Inflammatory macrophage treated with lipopolysaccharide for 1 hour (primary cell): Measurements from ENCODE around the gene TAF11.
"Not testable (repeated sequence)": the region's sequence is repeated elsewhere in the genome, so short reads cannot be mapped to it uniquely, and the experiment has no call there.

Experiments
- DNase-seq, 2 donors: peaks; one replicate each; pipeline ENCODE4 v3.0.0-alpha.2; 2020 to 2022

Gene TAF11

DNA sequence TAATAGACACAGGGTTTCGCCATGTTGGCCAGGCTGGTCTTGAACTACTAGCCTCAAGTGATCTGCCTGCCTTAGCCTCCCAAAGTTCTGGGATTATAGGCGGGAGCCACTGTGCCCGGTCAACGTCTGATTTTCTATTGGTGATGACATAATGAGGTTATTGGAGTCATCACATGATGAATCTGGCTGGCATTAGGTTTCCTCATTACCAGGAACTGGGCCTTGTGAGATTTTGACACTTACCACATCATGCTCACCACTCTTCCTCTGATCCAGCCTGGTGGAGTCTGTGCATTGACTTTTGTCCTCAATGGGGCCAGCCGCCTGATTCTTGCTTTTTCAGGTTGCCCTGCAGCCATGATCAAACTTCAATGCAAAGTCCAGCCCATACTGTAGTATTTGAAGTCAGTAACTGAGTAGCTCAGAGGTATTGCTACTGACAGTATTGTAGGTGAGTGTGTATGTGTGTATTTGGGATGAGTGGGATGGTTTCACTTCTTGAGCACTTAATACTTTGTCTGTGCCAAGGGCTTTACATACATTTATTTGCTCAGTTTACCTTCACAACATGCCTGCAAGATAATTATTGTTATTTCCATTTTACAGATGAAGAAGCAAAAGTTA lies 17.3 kb upstream of the TAF11 start:
- DNase-seq: peak; percentile 65 to 76

DNA sequence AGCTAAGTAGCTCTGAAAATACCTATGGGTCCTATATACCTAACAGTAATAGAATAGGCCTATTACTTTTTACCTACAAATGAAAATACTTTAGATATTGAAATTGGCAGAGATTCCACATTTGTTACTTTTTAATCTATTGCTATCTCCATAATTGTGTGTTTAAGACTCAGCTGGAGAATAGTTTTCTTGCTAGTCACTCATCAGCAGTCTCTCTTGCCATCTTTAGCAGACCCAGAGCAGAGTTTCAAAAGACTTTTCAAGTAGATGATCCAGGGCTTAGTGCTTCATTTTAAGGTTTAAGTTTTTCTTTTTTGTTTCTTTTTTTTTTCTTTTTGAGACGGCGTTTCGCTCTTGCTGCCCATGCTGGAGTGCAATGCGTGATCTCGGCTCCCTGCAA lies 14.1 kb upstream of the TAF11 start:
- no peak for DNase-seq

DNA sequence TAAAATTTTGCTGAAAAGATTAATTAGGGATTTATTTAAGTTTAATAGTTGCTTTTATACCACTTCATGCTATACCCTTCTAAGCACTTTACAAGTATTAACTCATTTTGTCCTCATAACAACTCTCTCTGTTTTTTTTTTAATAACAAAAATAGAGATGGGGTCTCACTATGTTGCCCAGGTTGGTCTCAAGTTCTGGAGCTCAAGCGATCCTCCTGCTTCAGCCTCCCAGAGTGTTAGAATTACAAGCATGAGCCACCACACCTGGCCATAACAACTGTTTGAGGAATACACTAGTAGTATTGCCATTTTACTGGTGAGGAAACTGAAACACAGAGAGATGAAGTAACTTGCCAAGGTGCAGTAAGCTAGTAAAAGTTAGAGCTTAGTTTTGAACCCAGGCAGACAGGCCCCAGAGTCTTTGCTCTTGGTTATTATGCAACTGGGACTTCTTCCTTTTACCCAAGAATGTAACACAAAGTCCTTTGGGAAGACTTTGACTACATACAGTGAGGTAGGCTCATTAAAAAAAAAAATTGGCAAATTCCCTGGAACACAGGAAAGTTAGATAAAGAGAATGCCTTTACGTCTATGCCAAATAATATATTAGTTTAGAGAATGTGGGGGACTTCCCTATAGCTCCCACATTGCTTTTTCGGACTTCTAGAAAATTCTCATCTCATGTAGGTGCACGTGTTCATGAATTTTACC lies 12.6 kb upstream of the TAF11 start:
- no peak for DNase-seq

DNA sequence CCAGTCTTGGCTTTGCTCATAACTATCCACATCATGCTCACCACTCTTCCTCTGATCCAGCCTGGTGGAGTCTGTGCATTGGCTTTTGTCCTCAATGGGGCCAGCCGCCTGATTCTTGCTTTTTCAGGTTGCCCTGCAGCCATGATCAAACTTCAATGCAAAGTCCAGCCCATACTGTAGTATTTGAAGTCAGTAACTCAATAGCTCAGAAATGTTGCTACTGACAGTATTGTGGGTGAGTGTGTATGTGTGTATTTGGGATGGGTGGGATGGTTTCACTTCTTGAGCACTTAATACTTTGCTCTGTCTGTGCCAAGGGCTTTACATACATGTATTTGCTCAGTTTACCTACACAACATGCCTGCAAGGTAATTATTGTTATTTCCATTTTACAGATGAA lies 11.9 kb upstream of the TAF11 start:
- DNase-seq: not testable (repeated sequence)

DNA sequence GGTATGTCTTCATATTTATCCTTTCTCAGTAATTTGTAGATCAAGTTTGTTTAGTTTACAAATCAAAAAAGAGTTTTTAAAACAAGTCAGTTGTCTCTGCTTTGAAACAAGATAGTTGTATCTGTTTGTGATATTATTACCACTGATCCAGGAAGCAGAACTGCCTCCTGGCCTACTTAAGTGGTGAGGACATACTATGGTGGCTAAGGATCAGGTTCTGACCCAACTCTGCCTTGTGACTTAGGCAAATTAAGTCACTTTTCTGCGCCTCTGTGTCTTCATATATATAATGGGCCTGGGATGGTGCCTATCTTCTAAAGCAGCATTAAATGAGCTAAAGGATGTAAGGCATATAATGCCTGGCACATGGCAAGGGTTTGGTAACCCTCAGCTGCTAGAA lies 9.9 kb upstream of the TAF11 start:
- DNase-seq: peak; percentile 16 to 48

DNA sequence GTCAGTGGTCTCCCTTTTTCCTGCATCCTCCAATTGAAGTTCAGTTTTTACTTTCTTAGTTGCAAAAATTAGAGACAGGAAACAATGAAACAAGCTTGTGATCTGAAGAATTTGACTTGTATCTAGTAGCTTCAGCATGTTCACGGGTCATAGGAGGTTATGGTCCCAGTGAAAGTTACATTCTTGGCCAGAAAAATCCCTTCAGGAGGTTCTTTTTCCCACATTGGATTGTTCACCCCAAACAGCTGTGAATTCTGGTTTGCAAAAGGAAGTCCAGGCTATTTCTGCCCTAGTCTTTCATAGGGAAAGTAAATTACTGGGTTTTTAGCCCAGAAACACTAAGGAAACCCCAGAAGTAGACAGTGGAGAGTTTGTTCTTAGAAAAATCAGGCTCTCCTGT lies 9.3 kb upstream of the TAF11 start:
- DNase-seq: no peak

DNA sequence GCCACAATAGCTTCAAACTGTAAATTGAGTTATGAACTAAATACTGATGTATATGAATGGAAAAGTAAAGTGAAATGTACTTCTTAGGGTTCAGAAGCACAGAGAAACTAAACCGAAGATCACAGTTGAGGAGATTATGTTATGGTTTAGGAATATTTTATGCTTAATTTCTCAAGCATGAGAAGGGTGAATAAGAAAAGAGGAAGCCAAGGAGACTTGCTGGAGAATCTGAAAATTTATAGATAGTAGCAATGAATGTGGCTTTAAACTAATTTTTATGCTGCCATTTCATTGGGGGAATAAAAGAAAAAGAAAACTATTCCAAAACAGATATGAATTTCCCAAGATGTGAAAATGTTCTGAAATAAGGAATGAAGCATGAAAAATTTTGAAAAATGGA lies 6.9 kb upstream of the TAF11 start:
- no peak for DNase-seq

DNA sequence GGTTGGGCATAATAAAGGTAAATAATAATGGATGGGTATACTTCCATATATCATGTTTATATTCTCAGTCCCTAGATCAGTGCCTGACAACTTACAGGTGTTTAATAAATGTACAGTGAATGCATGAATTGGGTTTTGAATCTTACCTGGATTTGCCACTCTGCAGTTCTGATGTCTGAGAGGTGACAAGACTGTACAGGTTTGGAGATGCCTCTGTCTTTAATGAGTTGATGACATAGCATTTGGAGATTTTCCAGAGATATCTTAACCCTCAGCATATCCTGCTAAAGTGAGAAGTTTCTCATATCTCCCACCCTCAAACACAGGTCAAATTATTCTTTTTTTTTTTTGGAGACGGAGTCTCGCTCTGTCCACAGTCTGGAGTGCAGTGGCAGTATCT lies 3.5 kb upstream of the TAF11 start:
- no peak for DNase-seq

DNA sequence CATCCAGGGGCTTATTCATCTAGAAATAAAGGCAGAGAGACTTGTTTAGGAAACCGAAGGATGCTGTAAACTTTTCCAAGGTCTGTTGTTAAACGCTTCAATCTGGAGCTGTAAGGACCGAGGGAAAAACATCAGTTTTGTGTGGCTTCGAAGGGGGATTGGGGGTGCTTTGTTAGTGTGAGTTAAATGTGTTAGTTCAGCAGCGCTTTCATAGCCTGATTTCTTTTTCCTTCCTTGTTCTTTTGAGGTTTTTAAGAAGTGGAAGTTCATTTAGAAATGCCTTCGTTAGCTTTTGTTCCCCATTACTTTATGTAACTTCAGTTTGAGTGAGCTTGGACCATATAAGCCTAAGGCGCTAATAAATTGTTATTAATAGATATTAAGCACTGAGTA lies 2.7 kb upstream of the TAF11 start:
- peak; percentile 23 to 55 for DNase-seq

DNA sequence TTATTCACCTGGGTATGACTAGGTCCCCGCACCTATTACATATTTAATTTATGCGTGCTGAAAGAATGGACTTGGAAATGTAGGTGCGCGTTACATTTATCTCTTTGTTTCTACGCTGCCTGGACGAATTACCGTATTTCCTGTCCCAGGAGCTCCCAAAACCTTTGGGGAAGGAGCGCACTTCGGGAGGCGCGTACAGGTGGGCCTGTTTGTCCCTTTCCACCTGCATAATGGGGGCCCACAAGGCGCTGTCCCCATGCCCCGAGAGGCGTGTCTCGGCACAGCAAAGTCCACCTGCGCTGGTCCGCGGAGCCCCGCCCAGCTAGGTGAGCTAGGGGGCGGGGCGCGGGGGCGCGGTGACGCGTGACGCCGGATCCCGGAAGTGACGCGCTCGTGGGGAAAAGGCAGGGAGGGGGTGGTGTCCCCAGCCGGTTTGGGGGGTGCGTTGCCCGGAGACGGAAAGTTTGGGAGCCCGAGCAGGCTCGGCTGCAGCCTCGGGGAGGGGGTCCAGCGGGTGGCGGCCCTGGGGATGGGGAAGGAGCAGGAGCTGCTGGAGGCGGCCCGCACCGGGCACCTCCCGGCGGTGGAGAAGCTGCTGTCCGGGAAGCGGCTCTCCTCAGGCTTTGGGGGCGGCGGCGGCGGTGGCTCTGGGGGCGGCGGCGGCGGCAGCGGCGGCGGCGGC lies 1.2 kb upstream of the TAF11 start, which contains the start of gene ANKS1A:
Gene ANKS1A, plus strand, starts transcription at position 382 of the 682 bp plus-strand sequence. Its CDS starts 148 bp downstream, at position 530.
- DNase-seq: peak; percentile 31 to 65

DNA sequence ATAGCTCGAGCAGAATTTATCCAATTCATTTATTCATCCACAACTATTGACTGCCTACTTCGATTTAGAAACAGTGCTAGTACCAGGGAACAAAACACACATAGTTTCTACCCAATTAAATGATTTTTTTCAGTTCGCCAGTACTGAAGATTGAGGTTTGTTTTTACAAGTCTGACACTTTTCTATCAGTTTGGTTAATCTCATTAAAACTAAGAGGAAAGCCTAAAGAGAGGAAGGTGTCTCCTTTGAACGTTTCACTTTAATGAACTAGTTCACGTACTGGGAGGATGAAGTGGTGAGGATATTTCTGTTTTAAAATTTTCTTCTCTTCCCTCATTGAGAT lies 643 bp upstream of the TAF11 start:
- peak in 1 of 2 donors; percentile 32 for DNase-seq

DNA sequence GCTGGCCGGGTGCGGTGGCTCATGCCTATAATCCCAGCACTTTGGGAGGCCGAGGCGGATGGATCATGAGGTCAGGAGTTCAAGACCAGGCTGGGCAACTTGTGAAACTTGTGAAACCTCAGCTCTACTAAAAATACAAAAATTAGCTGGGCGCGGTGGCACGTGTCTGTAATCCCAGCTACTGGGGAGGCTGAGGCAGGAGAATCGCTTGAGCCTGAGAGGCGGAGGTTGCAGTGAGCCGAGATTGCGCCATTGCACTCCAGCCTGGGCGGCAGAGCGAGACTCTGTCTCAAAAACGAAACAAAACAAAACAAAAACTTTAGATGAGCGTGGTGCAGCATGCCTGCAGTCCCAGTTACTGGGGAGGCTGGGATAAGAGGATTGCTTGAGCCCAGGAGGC lies 2.0 kb downstream of the TAF11 start:
- DNase-seq: not testable (repeated sequence)

DNA sequence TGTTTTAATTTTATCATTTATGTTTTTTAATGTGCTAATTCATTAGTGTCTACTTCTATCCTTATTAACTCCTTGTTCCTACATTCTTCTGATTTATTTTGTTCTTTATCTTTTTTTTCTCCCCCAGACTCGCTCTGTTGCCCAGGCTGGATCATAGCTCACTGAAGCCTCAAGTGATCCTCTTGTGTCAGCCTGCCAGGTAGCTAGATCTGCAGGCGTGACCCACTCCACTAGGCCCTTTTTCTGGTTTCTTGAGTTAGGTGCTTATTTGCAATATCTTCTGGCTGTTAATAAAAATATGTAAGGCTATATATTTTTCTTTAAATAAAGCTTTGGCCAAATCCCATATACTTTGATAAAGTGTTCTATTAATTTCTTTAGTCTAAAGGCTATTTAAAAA lies 2.8 kb downstream of the TAF11 start:
- DNase-seq: no peak

DNA sequence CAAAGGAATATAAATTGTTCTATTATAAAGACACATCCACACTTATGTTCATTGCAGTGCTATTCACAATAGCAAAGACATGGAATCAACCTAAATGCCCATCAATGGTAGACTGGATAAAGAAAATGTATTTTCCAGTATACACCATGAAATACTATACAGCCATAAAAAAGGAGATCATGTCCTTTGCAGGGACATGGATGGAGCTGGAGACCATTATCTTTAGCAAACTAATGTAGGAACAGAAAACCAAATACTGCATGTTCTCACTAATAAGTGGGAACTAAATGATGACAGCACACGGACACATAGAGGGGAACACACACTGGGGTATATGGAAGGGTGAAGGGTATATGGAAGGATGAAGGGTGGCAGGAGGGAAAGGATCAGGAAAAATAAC lies 3.8 kb downstream of the TAF11 start:
- not testable (repeated sequence) for DNase-seq

DNA sequence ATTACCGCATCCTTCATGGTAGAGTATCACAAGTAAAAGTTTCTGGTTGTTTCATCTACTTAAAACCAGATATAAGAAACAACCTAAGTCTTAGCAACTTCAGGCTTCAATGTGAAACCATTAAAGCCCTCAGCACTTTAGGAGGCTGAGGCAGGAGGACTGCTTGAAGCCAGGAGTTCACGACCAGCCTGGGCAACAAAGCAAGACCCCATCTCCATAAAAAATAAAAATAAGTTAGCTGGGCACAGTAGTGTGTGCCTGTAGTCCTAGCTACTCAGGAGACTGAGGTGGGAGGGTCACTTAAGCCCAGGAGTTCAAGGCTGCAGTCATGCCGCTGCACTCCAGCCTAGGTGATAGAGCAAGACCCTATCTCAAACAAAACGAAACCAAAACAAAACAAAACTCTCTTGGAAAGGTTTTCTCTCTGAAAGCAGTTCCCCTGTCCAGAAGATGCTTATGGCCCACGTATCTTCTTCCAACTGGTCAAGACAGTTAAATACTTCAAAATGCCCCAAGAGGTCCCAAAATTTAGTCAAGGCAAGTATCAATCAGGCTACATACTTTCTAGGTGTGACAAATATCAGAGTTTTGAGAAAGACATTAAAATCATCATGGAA lies 9.9 kb downstream of the TAF11 start:
- DNase-seq: no peak

DNA sequence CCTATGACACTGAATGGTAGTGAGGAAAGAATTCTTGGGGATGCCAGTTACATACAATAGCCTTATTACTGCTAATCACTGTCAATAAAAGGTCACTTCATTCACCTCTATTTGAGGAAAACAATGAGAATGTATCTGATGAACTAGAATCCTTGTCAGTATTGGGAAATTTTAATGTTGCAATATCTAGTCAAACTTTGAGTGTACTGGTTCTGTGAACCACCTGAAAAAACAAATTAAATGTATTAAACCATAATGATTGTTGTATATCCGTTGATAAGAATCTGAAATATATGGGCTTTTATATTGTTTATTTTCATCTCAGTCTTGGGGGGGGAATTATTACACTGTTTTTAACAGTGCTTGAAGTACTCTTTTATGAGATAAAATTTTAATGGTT lies 10.6 kb downstream of the TAF11 start:
- no peak for DNase-seq

DNA sequence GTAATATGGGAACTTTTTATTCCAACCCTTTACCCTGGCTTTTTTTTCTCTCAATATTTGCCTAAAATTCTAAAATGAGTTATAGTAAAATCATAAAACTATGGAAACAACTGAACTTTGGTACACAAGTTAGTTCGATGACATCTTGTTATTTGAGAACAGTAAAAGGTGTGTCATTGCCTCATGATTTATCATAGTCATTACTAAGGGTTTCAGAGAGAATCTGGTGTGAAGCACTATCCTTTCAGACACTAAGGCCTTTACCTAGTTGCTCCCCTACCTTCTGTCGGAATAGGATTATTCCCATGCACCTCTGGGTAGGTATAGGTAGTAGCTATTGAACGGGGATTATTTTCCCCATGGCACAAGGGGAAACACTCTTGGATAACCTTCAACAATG lies 11.4 kb downstream of the TAF11 start:
- no peak for DNase-seq

DNA sequence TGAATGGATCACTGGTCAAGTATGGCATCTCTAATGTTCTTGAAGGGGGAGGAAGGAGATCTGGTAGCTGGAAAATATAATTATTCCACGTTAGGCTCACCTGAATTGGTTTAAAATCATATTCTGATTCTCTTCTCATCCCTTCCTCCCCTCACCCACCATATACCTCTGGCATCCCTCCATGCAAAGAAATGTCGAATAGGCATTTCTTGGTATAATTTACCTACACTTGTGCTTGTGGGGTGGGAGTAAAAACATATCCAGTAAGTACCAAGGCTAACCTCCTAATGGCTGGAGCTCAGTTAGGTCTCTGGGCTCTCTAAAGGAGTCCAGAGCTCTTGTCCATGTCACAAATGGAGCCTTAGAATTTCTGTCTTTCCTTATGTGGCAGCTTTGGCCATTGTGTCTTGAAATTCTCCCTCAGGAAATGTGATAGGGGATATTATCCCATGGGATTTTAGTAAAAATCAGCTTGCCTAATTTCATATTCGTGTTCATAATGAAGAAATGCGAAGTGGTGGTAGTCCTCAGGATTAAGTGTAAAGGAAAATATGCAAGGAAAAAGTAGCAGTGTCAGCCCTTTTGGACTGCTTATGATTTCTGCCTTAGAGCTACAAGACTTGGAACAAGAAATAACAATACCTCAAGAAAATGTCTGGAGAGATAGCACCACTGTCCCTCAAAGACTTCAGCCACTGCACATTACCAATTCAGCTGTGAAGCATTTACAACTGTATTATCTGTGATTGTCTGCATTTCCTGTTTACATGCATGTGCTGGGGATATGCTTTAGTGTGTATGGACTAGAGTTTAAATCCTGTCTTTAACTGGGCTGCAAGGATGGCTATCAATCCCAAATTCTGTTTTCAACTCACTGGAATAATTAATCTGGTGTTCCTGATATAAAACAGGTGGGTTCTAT lies 12.3 kb downstream of the TAF11 start:
- DNase-seq: no peak

DNA sequence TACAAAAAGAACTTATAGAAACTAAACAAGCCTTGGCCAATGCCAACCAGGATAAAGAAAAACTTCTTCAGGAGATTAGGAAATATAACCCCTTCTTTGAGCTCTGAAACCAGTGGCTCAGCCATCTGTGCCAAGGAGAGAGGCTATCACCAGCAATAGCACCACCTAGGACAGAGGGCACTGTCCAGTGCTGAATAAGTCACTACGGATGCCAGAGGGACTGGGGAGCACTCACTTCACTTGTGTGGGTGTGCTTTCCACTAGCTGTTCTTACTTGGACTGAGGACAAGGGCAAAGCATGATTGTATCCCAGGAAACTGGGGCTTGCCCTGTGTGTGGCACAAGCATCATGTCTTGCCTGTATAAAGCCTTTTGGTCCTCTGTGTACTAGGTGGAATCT lies 15.5 kb downstream of the TAF11 start:
- DNase-seq: no peak

DNA sequence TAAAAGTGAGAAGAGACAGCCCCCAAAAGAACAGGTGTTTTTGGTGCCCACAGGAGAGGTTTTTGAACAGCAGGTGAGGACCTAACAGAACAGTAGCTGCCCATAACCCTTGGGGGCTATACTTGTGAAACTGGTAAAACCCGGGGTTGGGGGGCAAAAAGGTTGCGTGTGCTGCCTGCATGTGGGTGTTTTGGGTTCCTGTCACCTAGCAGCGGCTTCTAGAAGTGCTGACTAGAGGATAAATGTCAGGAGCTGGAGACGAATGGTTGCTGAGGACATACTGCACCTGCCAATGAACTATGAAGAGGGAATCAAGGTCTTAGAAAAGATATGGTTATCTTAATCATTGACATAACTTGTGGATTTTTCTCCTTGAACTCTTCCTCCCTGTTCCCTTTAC lies 16.0 kb downstream of the TAF11 start:
- DNase-seq: no peak

DNA sequence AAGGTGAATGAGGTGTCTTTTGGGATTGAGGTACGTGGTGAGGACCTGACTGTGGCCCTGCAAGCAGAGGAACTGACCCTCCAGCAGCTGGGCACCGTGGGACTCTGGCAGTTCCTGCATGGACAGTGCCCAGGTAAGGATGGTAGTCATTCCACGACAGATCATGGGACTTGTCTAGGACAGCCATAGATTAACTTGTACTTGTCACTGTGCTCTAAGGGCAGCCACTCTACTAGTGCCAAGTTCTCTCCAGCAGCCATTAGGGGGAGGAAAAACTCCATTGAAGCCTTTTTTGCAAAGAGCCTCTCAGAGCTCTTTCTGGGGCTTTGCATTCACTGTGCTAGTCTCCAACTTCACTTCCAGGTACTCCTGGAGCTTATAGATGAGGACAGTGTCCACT lies 20.4 kb downstream of the TAF11 start:
- DNase-seq: no peak

DNA sequence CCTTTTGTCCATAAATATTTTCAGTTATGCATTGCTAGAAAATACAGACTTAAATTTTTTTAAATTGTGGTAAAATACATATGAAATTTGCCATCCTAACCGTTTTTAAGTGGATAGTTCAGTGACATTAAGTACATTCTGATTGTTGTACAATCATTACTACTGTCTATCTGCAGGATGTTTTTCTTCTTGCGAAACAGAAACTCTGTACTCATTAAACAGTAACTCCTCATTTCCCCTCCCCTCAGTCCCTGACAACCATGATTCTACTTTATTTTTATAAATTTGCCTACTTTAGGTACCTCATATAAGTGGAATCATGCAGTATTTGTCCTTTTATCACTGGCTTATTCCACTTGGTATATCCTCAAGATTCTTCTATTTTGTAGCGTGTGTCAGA lies 21.3 kb downstream of the TAF11 start:
- DNase-seq: no peak

DNA sequence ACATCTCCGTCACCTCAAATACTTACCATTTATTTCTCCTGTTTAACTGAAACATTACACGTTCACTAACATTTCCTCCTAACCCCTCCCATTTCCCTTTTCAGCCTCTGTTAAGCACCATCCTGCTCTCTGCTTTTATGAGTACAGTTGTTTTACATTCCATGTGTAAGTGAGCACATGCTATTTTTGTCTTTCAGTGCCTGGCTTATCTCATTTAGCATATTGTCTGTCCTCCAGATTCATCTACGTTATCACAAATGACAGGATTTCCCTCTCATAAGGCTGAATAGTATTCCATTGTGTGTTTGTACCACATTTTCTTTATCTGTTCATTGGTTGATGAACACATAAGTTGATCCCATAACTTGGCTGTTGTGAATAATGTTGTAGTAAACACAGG lies 22.7 kb downstream of the TAF11 start:
- DNase-seq: no peak
